ENCODE results near the gene WDR37.
"Not testable (repeated sequence)": the region's sequence is repeated elsewhere in the genome, so short reads cannot be mapped to it uniquely, and the experiment has no call there.

Gene WDR37

DNA sequence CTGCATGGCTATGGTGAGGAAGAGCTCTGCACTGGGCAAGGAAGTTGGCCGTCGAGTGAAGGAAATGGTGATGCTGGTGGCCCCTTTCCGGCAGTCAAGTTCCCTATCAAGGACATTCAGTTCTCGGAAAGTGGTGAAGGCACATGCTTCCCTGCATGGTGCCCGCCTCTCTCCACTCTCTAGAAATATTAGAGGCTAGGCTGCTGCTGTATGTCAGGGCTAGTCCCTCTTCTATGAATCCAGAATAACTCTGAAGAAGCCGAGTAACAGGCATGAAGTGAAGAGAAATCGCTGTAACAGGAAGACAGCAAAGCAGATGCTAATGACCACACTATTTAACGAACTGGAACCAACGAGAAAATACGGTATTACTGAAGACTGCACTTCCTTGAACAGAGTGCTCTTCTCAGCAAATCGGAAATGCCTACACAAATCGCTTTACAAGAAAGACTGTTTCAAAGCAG is 12.6 kb upstream of the WDR37 start:
- peak; percentile 74 to 78 for DNase-seq

DNA sequence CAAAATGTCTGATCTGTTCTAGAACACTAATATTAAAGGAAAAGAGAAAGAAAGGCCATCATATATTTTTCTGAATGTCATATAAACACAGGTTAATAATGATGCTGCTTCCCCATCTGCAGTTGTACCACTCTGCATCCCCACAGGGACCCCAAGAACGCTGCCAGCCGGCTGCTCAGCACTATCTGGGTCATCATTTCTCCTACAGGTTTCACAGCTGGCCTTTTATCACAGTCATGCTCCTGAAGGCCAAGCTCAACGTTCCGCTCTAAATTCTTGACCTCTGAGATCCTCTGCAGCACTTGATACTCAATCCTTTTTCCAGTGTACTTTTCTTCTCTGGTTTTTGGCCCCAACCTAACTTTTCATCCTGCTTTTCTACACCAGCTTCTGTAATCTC is 12.0 kb upstream of the WDR37 start:
- DNase-seq: no peak

- no peak for DNase-seq
Measured at GRCh38 chr10:1044964-1045363, 11.2 kb upstream of the WDR37 start.

DNA sequence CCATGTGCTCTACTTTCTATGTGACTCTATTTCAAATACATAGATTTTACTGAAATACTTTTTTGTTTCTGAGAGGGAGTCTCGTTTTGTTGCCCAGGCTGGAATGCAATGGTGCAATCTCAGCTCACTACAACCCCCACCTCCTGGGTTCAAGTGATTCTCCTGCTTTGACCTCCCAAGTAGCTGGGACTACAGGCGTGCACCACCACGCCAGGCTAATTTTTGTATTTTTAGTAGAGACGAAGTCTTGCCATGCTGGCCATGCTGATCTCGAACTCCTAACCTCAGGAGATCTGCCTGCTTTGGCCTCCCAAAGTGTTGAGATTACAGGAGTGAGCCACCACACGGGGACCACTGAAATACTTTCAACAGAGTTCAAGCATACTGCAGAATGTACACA is 10.8 kb upstream of the WDR37 start:
- no peak for DNase-seq

GRCh38 chr10:1047937-1048336 is 8.2 kb upstream of the WDR37 start:
- no peak for DNase-seq

DNA sequence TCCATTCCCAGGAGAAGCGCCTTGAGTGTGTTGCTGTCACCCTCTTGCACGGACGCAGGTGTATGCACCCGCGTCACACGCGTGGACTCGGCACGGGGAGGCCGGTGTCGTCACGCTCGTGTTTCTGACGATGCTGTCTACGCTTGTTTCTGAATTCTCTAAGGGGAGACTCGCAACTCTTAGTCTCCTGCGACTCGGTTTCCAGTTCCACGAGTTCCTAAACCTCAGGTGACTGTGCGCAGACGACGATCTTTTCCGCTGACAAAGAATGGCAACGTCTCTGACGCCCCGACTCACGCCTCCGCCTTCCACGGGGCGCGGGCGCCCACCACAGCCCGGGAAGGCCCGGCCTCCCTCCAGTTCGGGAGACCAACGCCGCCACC is 7.8 kb upstream of the WDR37 start:
- DNase-seq: peak in 1 of 2 donors; percentile 75

GRCh38 chr10:1048732-1049424 is 7.3 kb upstream of the WDR37 start, which contains the start of gene IDI1:
TSS of gene IDI1 (minus strand) at chr10:1049119. CDS start at chr10:1049003, 116 bp downstream.
- peak; percentile 98 for DNase-seq

DNA sequence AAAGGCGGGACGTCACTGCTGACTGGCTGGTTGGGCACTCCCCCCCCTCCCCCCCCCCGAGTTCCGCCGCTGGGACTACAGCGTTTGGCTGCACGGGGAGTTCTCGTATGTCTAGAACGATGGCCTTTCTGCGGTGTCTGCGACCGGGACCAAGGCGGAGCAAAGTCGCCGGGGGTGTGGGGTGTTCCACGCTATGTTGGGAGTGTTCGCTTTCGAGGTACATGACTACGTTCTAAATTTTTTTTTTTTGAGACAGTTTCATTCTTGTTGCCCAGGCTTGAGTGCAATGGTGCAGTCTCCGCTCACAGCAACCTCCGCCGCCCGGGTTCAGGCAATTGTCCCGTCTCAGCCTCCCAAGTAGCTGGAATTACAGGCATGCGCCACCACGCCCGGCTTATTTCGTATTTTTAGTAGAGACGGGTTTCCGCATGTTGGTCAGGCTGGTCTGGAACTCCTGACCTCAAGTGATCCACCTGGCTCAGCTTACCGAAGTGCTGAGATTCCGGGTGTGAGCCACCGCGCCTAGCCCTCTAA is 6.7 kb upstream of the WDR37 start:
- DNase-seq: no peak

- DNase-seq: peak in 1 of 2 donors; percentile 50
Measured at GRCh38 chr10:1050145-1050544, 6.0 kb upstream of the WDR37 start.

DNA sequence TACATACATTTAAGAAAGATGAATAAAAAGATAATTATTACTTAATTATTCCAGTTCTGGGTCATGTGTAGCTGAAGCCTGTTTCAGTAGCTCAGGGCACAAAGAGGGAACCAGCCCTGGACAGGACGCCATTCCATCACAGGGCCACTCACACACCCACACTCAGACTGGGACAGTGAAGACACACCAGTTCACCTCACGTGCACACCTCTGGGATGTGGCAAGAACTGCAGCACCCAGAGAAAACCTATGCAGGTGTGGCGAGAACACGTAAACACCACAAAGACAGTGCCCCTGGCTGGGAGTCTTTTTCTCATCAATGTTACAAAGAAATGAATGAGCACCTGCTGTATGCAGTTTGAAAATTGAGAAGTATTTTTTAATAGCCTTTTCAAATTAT is 5.6 kb upstream of the WDR37 start:
- peak; percentile 52 to 72 for DNase-seq

- no peak for DNase-seq
Measured at GRCh38 chr10:1054684-1055083, 1.5 kb upstream of the WDR37 start.

GRCh38 chr10:1057106-1057657 is 997 bp downstream of the WDR37 start:
- no peak for DNase-seq

- no peak for DNase-seq
Measured at GRCh38 chr10:1058017-1058416, 1.8 kb downstream of the WDR37 start.

DNA sequence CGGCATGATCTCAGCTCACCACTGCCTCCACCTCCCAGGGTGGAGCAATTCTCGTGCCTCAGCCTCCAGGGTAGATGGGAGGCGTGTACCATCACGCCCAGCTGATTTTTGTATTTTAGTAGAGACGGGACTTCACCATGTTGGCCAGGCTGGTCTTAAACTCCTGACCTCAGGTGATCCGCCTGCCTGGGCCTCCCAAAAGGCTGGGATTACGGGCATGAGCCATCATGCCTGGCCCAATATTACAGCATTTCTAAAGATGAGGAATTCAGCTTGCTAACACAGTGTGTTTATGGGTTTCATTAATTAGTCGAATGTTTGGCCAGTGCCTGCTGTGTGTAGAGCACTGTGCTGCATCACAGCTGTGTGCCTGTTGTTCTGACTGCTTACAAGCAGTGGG is 3.7 kb downstream of the WDR37 start:
- no peak for DNase-seq

DNA sequence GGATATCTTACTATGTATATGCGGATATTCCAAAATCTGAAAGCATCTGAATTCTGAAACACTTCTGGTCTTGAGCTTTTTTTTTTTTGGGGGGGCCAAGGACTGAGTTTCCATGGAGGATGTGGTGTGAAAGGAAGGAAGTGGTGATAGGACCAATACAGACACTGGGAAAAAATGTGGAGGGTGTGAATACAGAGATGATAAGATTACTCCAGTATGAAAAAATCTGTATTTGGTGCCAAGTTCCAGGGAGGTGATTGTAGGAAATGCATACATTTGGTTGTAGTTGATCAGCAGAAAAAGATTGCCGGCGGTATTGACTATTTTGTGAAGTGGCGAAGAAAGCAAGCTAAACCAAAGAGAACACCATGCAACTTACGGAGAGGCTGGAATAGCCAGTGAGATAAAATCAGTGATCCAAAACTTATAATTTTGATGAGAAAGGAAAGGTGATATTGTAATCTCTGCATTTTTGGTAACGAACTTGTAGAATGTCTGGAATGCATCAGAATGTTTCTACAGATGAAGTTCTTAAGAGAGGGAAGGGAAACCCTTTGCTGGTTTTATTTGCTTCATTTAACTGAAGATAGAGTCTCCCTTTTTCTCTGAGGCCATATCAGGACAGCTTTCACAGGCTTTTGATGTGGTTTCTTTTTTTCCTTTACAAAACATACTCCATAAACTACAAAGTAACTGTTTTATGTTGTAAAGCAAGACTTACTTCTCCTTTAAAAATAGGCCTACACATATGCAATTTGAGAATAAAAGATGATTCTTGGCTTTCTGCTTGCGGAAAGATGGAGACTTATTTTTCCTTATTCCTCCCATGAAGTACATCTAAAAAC is 6.0 kb downstream of the WDR37 start:
- peak in 1 of 2 donors; percentile 34 for DNase-seq

- peak in 1 of 2 donors; percentile 54 for DNase-seq
Measured at GRCh38 chr10:1063232-1063865, 7.2 kb downstream of the WDR37 start.

DNA sequence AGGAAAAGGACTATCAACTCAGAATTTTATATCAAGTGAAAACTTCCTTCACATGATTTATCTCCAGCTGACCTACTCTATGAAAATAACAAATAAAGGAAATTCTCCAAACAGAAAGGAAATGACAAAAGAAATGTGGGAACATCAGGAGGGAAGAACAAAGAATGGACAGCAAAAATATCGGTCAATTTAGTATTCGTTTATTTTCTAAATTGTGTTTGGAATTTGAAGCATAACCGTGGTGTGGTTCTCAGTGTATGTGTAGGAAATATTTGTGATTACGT is 8.7 kb downstream of the WDR37 start:
- no peak for DNase-seq

- DNase-seq: not testable (repeated sequence)
Measured at GRCh38 chr10:1066734-1067133, 10.5 kb downstream of the WDR37 start.

DNA sequence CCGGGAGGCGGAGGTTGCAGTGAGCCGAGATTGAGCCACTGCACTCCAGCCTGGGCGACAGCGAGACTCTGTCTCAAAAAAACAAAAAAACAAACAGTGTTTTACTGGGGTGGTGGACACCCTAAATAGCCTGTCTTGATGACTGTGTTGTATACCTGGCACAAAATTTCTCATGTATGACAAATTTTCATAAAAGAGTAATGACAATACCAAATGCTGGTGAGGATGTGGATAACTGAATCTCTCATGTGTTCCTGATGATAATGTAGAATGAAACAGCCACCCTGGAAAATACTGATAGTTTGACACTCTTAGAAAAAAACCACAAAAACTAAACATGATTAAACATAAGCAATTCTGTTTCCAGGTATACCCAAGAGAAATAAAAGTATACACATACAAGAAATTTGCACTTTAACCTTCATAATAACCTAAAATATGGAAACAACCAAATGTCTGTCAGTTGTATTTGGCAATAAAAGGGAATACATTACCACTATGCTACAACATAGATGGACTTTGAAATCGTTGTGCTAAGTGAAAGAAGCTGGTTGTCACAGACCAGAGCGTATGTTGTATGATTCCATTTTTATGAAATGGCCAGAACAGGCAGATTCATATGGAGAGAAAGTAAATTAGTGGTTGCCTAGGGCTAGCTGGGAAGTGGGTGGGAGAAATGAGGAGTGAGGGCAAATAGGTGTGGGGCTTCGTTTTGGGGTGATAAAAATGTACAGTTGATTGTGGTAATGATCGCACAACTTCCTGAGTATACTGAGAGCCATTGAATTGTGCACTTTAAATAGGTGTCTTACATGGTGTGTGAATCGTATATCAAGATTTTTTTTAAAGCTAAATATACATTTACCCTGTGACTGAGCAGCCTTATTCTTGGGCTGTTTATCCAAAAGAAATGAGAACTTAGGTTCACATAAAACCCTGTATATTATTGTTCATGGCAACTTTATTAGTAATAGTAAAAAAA is 12.5 kb downstream of the WDR37 start:
- DNase-seq: no peak

DNA sequence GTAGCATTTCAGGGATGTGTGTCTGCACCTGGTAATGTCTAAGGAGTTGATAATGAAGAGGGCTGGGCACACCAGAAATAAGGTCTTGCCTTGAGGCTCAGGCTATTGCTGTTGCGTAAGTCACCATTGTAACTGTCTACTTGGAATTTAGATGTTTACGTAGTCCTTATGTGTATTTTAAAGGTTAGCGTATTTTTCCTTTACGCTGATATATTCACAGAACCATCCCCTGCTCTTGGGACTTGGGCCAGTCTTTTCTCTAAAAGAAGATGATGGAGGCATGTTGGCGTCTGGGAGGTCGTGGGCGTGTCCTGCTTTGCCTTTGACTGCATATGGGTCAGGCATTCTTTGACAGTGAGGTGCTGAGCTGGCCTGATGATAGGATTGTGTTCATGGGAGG is 14.7 kb downstream of the WDR37 start:
- no peak for DNase-seq

GRCh38 chr10:1074052-1074747 is 18.0 kb downstream of the WDR37 start:
- DNase-seq: no peak

All from CD4-positive, alpha-beta T cell treated with Interferon alpha-2 for 1 hour (primary cell).